GM21825 (cell line): ENCODE data around the gene PCDH1.

ENCODE experiments used
- ATAC-seq: cut with Tn5 transposase; IDR thresholded peaks from one replicate; pipeline ENCODE4 v1.9.1; 2021; ENCODE audit warnings: mild to moderate bottlenecking, moderate library complexity; ENCODE audit not compliant: unreplicated experiment

PCDH1 gene

DNA sequence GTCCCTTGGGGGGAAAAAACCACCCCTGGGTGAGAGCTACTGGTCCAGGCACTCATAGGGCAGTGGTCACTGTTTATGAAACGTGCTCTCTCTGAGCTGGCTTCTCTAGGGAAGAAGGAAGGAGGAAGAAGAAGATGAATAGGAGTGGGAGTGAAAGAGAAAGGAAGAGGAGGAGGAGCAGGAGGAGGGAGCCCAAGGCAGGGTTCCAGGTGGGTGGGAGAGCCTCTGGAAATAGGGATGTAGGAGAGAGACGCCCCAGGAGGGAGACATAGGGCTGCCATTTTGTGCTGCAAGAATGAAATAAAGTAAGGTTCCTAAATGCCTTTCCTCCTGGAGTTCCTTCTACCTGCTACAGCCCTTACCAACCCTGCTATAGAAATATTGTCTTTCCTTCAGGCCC, 65.7 kb downstream of the PCDH1 start:
- no peak for ATAC-seq

DNA sequence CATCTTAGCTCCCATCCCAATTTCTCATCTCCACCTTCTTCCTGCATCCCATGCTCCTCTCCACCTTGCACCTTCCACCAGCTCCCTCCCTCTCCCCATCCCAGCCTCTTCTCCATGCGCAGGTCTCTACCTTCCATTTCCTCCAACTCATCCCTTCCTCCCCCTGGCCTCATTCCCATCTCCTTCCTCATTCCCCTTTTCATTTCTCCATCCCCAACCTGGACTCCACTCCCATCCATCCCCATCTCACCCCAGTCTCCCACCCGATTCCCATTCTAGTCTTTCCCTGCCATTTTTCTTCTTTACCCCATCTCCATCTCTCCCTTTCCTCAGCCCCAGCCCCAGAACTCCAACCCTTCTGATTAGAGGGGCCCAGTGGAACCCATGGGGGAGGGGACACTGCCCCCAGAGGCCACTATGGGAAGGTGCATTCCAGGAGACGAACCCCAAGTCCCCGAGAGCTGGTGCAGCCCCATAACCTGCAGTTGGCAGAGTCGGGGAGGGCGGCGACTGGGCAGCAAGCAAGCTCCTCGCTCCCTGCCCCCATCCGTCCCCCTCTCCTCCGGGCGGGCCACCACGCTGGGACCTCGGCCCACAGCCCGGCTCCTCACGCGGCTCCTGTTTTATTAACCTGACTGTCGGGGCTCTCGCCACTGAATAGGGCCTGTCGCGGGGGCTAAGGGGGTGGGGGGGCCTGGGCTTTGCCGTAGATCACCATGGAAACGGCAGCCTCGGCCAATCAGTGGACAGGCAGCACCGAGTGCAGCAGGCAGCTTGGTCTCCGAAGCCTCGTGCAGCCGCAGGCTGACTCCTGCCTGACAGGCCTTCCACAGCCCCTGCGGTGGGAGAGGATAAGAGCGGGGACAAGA, 66.7 kb downstream of the PCDH1 start:
- no peak for ATAC-seq

DNA sequence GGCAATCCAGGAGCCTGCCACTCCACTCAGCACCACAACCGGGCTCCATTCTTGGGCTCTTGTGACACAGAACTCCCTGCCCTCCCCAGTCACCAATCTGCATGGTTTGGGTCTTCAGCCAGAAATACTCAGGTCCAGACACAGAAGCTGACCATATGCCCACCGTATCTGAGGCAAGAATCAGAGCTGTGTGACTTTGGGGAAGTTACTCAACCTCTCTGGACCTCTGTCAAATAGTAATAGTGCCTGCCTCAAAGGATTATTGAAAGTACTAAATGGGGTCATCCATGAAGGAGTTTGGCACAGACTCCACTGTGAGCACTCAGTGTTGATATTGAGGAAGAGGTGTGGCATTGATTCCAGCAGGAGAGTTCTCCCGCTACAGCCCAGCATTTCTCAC, 67.5 kb downstream of the PCDH1 start:
- no peak for ATAC-seq

DNA sequence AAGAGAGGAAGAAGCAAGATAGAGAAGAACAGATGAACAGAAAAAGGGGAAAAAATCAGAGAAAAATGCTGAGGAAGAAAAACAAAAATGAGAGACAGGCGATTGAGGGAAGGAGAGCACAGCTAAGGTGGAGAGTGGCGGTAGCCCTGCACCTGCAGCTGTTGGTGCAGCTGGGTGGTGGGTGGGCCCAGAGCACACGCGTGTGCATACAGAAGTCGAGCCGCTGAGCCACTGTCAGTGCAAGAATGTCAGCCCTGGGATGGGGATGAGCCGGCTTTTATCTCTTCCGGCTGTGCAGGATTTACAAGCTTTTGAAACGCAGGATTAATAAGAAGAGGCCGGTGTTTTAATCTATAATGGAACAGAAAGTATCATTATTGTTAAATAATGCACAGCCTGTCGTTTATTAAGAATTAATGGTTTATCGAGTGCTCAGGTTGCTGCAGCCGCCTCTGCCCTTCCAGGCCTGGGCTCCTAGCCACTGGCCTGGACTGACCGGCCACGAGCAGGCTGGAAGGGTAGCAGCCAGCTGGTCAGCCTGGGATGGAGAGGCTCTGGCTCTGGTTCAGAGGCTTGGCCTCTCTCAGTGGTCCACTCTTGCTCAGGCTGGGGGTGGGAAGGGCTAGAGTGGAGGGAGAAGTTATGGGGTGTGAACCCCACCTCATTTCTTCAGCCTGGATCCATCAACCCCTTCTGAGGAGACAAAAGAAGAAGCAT, 68.7 kb downstream of the PCDH1 start:
- ATAC-seq = no peak

DNA sequence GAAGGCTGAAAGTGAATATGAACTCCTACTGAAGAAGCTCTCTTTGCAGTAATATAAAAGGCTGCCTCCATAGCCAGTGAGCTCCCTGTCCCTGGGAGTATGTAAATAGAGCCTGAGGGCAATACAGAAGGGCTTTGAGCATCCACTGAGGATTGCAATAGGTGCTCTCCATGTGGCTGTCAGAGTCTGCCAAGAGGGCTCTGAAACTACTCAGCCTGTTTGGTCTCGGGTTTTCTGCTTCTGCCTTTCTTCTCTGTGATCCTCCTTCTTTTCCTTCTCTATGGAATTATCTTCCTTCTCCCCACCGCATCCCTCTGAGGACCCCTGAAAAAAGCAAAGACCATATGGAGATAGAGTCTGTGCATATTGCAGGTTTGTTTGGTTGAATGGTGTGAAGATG, 69.4 kb downstream of the PCDH1 start:
- ATAC-seq = no peak

DNA sequence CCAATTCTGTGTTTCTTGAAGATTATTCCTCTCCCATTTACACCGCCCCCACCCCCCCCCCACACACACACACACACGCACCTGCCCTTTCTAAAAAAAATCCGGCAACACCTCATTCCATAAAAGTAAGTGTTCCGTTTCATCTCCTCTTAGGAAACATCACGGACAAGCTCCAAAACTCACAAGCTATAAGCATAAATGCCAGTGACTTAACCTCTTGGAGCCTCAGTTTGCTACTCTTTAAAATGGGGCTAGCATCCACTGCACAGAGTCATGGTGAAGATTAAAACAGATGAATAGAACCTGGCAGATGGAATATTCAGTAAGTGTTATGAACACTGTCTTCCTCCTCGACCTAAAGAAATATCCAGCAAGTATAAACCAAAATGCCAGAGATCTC, 70.5 kb downstream of the PCDH1 start:
- ATAC-seq = no peak

DNA sequence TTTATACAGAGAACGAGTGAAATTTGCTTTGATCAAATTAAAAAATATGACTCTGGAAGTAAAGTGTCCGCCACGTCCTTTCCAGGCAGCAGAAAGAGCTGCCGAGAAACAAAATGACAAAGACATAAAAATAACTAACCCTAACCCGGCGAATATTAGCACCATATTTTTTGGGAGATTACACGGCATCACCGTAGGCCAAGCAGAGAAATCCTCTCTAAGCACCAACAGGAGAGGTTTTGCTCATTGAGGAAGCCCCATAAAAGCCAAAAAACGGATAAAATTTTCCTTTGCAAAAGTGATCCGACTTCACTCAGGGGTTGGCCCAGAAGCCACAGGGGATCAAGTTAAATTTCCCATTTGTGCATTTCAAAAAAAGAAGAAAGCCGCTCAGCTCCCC, 70.9 kb downstream of the PCDH1 start:
- ATAC-seq = no peak

DNA sequence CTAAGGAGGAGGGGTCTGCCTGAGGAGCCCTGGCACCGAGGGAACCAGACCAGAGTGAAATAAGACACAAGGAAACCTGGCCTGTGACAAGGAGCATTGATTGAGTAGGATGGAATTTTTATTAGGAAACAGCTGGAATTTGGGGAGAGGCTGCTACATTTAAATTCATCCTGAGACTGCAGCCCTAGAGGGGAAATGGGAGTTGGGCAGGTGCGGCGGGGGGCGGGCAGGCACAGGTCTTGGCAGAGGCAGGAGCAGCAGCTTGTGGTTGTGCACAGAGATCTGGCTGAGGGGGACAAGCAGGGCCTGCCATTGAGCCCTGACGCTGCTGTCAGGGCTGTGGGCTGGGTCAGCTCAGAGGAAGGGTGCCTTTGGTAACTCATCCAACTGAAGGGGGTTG, 71.6 kb downstream of the PCDH1 start:
- no peak for ATAC-seq

DNA sequence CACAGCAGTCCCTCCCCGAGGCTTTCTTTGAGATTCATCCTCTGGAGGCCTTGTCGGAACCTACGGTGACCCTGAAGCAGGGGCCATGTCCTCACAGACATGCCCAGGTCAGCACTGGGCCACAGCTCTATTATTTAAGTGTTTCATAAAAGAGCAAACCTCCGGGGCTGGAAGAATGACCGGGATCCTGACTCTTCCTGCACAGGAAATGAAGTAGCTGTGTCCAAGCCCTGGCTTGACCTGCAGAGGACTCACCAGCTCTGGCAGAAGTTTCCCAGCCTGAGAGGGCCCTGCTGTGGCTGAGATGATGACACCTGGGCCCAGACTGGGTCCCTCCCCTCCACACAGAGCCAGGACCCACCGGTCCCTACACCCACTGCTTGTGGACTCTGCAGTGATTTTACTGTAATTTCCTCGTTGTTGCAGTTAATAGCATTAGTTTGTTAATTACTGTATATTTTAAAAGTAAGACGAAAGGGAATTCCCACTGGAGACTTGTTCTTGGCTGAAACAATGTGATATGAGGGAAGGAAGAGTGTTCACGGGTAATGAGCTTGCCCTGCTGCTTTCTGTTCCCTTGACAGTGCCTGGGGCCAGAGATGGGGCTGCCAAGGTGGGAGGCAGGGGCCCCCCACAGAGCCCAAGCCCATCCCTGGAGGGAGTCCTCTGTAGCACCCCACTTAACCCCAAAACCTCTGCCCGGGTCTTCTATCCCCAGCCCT, 72.2 kb downstream of the PCDH1 start:
- no peak for ATAC-seq

DNA sequence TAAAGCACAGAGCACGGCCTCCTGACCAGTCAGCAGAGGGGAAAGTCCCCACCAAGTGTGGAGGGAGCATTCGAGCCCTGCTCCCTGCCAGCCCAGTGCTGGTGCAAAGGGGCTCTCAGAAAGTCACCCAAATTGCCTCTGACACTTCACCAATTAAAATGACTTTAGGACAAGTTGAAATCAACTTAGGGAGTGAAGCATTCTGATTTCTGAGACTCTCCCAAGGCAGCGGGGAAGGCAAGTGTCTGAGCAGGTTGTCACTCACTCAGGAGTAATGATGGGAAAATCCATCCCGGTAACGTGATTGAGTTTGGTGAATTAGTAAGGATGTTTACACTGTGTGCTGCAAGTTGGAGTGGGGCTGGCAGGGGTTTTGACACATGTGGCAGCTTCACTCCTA, 73.7 kb downstream of the PCDH1 start:
- ATAC-seq = no peak
